H1 (cell line): ENCODE results near the gene ITGB4. TPM values are rescaled to one million over a fixed set of nuclear protein-coding genes. Genes with fewer than 3 reads are reported as not detected.

Experiments used
- JUN ChIP-seq: IDR thresholded peaks from 2 replicates; pipeline ENCODE4 v1.6.1; 2011; ENCODE audit warnings: low read depth, mild to moderate bottlenecking, improper control_type of control experiment, low read length
- MAFK ChIP-seq: IDR thresholded peaks from 2 replicates; pipeline ENCODE4 v1.6.1; 2012; ENCODE audit warnings: low read depth, mild to moderate bottlenecking, improper control_type of control experiment, low read length
- POLR2A ChIP-seq, 2 experiments: IDR thresholded peaks; 1 replicate in 1 of 2; 2 replicates in 1 of 2; pipeline ENCODE4 v1.6.1; 2011; ENCODE audit warnings: low read depth in 2 of 2, low read length in 2 of 2, mild to moderate bottlenecking in 2 of 2; ENCODE audit errors: control extremely low read depth in 1 of 2
- RXRA ChIP-seq: IDR thresholded peaks from 2 replicates; pipeline ENCODE4 v1.6.1; 2011; ENCODE audit warnings: low read depth, mild to moderate bottlenecking, low read length, moderate library complexity; ENCODE audit not compliant: insufficient read depth
- TCF12 ChIP-seq: IDR thresholded peaks from 2 replicates; pipeline ENCODE4 v1.6.1; 2011; ENCODE audit warnings: low read depth, mild to moderate bottlenecking, low read length
- microRNA-seq, 2 experiments: library from miRNA; unstranded; fragments of <30 nt; microRNA quantifications; one replicate each; pipeline versions ENCODE4 to v1.2.0, GENCODE V29; 2016 to 2020; ENCODE audit warnings: borderline microRNAs expressed in 2 of 2, borderline number of aligned reads in 2 of 2, borderline replicate concordance in 1 of 2
- polyA plus RNA-seq, 7 experiments: library from polyadenylated mRNA; depleted of rRNA in 3 of 7; stranded (reverse) in 5 of 7; unstranded in 2 of 7; fragments of >200 nt in 5 of 7; fragments of 200-250 nt in 2 of 7; gene quantifications; 1 replicate in 5 of 7; 2 replicates in 1 of 7; 4 replicates in 1 of 7; pipeline versions ENCODE4 v1.2.1 to v1.2.3, GENCODE V29; 2011 to 2013; ENCODE audit warnings: missing spikeins in 2 of 7, mixed read lengths in 2 of 7
- total RNA-seq: library from RNA; stranded (reverse); fragmentation: NEBNext Ultra II Directional; extraction: Animal tissue kit (Norgen Biotek cat#: 25700); gene quantifications from 2 replicates; pipeline ENCODE4 v1.2.1, GENCODE V29; 2021

ITGB4 gene
- total and polyA plus RNA-seq, 2 of the 8 experiments (the other 6 are each of a cell fraction or from before 2014, with no cell fraction given), result 5.2 to 5.6 TPM

DNA sequence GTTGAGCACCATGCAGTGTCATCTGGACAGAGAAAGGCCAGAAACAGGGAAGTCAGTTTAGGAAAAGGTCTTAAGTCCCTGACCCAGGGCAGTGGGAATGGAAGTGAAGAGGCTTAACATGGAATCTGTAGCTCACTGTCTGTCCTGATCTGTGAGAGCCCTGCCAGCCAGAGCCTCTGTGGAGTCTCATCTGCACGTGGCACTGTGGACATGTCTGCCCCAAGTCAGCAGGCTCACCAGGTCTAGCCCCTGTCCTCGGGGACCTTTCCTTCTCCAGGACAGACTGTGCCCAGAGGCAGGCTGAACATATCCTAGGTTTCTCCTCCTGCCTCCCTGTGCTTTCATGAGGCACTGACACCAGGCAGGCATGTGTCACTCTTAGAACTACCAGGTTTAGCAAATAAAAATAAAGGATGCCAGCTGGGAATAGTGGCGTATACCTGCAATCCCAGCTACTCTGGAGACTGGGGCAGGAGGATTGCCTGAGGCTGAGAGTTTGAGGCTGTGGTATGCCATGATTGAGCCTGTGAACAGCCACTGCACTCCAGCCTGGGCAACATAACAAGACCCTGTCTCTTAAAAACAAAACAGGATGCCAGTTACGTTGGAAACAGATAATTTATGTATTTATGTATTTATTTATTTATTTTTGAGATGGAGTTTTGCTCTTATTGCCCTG lies 85.7 kb downstream of the ITGB4 start (continued):
- TF ChIP-seq MAFK (no peak), JUN (no peak), RXRA (no peak), TCF12 (no peak), POLR2A (IDR thresholded peaks at IDR 0.05; ENCODE audit: control extremely low read depth in 1 of 2, low read depth in 2 of 2, low read length in 2 of 2) (no peak)

Small RNA genes lying within 50 kb of the gene (microRNA-seq; reads per million reads assigned to microRNA genes)
- gene MIR4738, result 0 reads per million in 2 experiments

Other genes starting within 250 kb of the ITGB4 start
- gene CASKIN2, start 205.9 kb upstream of the ITGB4 start, total RNA-seq, result 28.9 and 32.3 TPM in 2 replicates
- 6.7 and 10.6 TPM in 2 replicates for gene CASKIN2, start 205.9 kb upstream of the ITGB4 start, polyA plus RNA-seq (2011; rRNA removed)
- 43.6 and 44.8 TPM in 2 replicates for gene TSEN54, start 204.9 kb upstream of the ITGB4 start, total RNA-seq
- 60.3 and 68.1 TPM in 2 replicates for gene TSEN54, start 204.9 kb upstream of the ITGB4 start, polyA plus RNA-seq (2011; rRNA removed)
- gene LLGL2, start 195.8 kb upstream of the ITGB4 start, total RNA-seq, result 64.5 and 66.6 TPM in 2 replicates
- 77.1 and 126 TPM in 2 replicates for gene LLGL2, start 195.8 kb upstream of the ITGB4 start, polyA plus RNA-seq (2011; rRNA removed)
- gene MYO15B, start 133.7 kb upstream of the ITGB4 start, total RNA-seq, result 11.2 and 13.8 TPM in 2 replicates
- 7.1 and 15.1 TPM in 2 replicates for gene MYO15B, start 133.7 kb upstream of the ITGB4 start, polyA plus RNA-seq (2011; rRNA removed)
- gene SMIM5, start 88.0 kb upstream of the ITGB4 start, total RNA-seq, result not detected in 2 replicates
- not detected in 2 replicates for gene SMIM5, start 88.0 kb upstream of the ITGB4 start, polyA plus RNA-seq (2011; rRNA removed)
- 40.7 and 41.1 TPM in 2 replicates for gene RECQL5, start 54.3 kb upstream of the ITGB4 start, total RNA-seq
- 15.1 and 34.9 TPM in 2 replicates for gene RECQL5, start 54.3 kb upstream of the ITGB4 start, polyA plus RNA-seq (2011; rRNA removed)
- 79.9 and 81.5 TPM in 2 replicates for gene SAP30BP, start 54.1 kb upstream of the ITGB4 start, total RNA-seq
- gene SAP30BP, start 54.1 kb upstream of the ITGB4 start, polyA plus RNA-seq (2011; rRNA removed), result 63.3 and 82.1 TPM in 2 replicates
- gene GALK1, start 43.7 kb downstream of the ITGB4 start, total RNA-seq, result 31.0 and 34.1 TPM in 2 replicates
- 47.9 and 65.5 TPM in 2 replicates for gene GALK1, start 43.7 kb downstream of the ITGB4 start, polyA plus RNA-seq (2011; rRNA removed)
- 33.0 and 33.3 TPM in 2 replicates for gene UNK, start 63.3 kb downstream of the ITGB4 start, total RNA-seq
- 24.2 and 28.9 TPM in 2 replicates for gene UNK, start 63.3 kb downstream of the ITGB4 start, polyA plus RNA-seq (2011; rRNA removed)
- 7.5 and 8.4 TPM in 2 replicates for gene UNC13D, start 122.9 kb downstream of the ITGB4 start, total RNA-seq
- 3.6 and 5.2 TPM in 2 replicates for gene UNC13D, start 122.9 kb downstream of the ITGB4 start, polyA plus RNA-seq (2011; rRNA removed)
- 61.8 and 71.2 TPM in 2 replicates for gene WBP2, start 133.9 kb downstream of the ITGB4 start, total RNA-seq
- gene WBP2, start 133.9 kb downstream of the ITGB4 start, polyA plus RNA-seq (2011; rRNA removed), result 48.2 and 72.0 TPM in 2 replicates
- gene TRIM47, start 157.1 kb downstream of the ITGB4 start, total RNA-seq, result 5.1 and 6.4 TPM in 2 replicates
- 6.3 and 11.6 TPM in 2 replicates for gene TRIM47, start 157.1 kb downstream of the ITGB4 start, polyA plus RNA-seq (2011; rRNA removed)
- gene TRIM65, start 175.5 kb downstream of the ITGB4 start, total RNA-seq, result 47.7 and 48.6 TPM in 2 replicates
- 21.2 and 25.6 TPM in 2 replicates for gene TRIM65, start 175.5 kb downstream of the ITGB4 start, polyA plus RNA-seq (2011; rRNA removed)
- 125 and 132 TPM in 2 replicates for gene MRPL38, start 183.4 kb downstream of the ITGB4 start, total RNA-seq
- gene MRPL38, start 183.4 kb downstream of the ITGB4 start, polyA plus RNA-seq (2011; rRNA removed), result 78.4 and 138 TPM in 2 replicates
- gene FBF1, start 219.6 kb downstream of the ITGB4 start, total RNA-seq, result 13.1 and 13.8 TPM in 2 replicates
- 8.1 and 12.5 TPM in 2 replicates for gene FBF1, start 219.6 kb downstream of the ITGB4 start, polyA plus RNA-seq (2011; rRNA removed)